ENCODE data around the gene KRTAP9-7.

- TF ChIP-seq POLR2A (IDR thresholded peaks at IDR 0.05; ENCODE audit: low read depth, low read length) (no peak), TAF1 (IDR thresholded peaks at IDR 0.05; ENCODE audit: borderline replicate concordance, low read depth, low read length) (no peak)
These were observed 49.4 kb upstream of the KRTAP9-7 start for GRCh38 chr17:41226051-41226450.
